NCI-H187 treated with DMSO at 0.1 percent for 48 hours (cell line): Measurements from ENCODE around the gene HSD17B11.
"Not testable (repeated sequence)": the region's sequence is repeated elsewhere in the genome, so short reads cannot be mapped to it uniquely, and the experiment has no call there.

Source experiments
- DNase-seq: peaks from one replicate; lab custom pipeline; 2025; lab: John Stamatoyannopoulos, UW

Gene HSD17B11

DNA sequence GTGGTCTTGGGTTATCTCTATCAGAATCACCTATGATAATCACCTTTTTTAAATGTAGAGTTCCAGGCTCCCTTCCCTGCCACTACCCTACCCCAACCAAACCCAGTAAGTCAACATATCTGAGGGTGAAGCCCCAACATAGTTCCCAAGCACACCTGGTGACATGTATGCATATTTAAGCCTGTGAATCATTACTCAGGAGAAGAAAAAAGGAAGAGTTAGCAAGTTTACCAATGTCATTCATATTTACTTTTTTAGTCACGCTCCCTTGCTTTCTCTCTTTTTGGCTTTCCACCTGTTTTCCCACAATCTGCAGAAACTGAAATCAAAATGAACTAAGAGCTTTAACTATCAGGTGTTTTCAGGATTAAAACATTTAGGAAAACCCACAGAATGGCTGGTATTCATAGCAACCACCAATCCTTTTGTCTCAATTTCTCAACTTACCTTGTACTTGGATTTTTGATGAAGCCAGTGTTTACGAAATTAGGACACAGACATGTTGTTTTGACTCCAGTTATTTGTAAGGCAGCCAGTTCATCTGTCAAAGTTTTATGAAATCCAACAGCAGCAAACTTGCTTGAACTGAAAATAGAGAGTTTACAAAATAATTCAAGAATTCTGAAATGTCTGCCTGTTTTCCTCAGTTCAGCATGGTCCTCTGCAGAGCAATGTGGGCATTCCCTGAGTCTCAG lies 34.0 kb downstream of the HSD17B11 start:
- no peak for DNase-seq

DNA sequence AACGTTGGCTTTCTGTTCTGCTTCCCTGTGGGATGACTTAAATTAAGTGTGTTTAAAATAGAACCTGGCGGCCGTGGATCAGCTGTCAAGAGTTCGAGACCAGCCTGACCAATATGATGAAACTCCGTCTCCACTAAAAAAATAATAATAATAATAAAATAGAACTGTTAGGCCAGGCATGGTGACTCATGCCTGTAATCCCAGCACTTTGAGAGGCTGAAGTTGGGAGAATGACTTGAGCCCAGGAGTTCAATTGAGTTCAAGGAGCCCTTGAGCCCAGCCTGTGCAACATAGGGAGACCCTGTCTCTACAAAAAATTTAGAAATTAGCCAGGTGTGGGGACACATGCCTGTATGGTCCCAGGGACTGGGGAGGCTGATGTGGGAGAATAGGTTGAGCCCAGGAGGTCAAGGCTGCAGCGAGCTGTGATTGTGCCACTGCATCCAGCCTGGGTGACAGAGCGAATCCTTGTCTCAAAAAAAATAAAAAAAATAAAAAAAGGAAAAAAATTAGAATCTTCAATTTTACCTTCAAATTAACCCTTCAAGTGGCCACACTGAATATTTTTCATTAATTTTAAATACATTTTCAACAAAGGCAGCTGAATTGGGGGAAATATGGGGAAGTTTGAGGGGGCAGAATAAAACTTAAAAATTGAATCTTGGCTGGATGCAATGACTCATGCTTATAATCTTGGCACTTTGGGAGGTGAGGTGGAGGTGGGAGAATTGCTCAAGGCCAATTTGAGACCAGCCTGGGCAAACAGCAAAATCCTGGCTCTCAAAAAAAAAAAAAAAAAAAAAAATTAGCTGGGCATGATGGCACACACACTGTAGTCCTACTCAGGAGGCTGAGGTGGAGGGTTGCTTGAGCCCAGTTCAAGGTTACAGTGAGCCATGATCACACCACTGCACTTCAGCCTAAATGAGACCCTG lies 36.6 kb downstream of the HSD17B11 start:
- DNase-seq: no peak

DNA sequence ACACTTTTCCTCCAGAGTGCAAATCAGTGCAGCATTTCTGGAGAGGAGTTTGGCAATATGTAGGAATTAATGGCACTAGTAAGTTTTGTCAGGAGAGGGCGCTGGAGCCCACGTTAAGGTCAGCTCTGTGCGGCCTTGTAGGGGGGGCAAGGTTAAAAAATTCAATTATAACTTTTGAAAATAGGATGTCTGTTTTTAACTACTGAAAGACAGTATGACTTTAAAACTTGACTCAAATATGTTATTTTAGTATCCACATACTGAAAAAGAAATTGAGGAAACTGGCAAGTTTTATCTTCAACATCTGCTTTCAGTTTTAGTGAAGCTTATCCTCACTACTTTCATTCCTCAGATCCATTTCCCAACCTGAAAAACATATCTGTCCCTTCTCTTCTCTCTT lies 37.4 kb downstream of the HSD17B11 start:
- no peak for DNase-seq

DNA sequence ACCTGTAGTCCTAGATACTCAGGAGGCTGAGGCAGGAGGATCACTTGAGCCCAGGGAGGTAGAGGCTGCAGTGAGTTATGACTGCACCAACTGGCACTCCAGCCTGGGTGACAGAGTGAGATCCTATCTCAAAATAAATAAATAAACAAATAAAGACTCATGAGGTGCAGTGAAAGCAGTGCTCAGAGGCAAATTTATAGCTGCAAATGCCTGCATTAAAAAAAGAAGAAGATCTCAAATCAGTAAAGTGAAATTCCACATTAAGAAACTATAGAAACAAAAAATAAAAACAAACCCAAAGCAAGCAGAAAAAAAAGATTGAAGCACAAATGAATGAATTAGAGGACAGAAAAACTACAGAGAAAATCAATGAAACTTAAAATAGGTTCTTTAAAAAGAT lies 45.8 kb downstream of the HSD17B11 start:
- DNase-seq: no peak

DNA sequence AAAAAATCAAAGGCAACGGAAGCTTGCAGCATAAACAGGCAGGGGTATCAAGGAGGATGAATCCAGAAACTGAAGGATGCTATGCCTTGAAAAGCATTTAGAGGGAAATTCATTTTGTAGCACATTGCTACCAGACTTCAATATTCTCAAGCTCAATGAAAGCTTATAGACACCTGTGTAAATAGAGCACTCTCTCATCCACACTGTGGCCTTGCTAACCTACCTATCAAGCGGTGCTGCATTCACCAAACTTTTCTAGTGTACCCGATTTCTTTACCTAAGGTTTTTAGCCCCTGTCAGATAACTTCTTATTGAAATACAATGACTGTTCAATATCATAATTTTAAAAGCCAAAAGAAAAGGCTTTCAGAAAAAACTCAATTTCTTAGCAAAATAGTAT lies 48.1 kb downstream of the HSD17B11 start:
- DNase-seq: no peak

DNA sequence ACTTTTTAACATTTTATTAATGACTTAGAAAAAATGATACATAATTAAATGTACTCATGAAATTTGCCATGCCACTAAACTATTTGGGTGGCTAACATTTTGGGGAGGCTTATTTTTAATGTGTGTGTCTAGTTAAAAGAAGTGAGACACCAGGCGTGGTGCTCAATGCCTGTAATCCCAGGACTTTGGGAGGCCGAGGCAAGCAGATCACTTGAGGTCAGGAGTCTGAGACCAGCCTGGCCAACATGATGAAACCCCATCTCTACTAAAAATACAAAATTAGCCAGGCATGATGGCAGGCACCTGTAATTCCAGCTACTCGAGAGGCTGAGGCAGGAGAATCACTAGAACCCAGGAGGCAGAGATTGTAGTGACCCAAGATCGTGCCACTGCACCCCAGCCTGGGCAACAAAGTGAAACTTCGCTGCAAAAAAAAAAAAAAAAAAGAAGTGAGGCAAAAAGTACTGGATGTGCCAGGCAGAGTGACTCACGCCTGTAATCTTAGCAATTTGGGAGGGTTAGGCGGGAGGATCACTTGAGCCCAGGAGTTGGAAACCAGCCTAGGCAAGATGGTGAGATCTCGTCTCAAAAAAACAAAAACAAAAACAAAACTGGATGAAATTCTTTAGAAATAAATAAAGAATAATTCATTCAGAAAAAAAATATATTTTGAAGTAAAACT lies 48.9 kb downstream of the HSD17B11 start:
- not testable (repeated sequence) for DNase-seq

DNA sequence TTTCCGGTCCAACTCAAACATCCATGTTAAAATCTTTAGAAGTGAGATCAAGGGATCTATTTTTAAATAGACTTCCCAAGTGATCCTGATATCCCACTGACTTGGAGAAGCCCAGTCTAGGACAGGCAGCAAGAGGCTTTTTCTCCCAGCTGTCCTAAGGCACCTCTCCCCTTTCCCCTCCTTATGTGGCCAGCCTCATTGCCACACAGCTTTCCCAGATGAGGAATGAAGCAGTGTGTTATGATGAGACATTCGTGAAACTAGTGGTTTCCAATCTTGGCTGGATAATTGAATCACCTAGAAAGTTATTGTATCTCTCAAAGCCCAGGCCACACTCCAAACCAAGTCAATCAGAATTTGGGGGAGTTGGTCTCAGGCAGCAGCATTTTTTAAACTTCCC lies 51.5 kb downstream of the HSD17B11 start:
- DNase-seq: no peak

DNA sequence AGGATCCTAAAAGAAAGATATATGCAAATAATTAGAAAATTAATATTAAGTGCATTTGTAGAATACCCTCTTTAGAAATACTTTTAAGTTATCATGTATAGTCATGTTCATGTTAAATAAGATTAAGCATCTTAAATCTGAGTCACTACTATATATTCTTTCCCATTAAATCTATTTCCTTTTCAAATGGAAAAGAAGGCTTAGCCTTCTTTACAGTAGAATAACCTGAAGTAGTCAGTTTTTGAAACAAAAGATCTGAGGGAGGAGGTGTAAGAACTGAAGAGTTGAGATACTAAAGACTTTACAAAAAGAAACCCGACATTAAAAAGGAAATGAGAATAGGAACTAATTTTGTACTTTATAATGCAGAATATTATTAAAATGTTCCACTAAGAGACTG lies 53.6 kb downstream of the HSD17B11 start:
- DNase-seq: no peak

DNA sequence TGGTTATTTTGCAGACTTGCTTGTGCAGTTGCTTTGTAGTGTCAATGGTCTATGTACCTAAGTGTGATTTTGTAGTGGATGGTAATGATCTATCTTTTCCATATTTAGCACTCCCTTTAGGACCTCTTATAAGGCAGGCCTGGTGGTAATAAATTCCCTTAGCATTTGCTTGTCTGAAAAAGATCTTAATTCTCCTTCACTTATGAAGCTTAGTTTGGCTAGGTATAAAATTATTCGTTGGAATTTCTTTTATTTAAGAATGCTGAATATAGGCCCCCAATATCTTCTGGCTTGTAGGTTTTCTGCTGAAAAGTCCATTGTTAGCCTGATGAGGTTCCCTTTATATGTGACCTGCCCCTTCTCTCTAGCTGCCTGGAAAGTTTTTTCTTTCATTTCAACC lies 57.7 kb downstream of the HSD17B11 start:
- DNase-seq: no peak

DNA sequence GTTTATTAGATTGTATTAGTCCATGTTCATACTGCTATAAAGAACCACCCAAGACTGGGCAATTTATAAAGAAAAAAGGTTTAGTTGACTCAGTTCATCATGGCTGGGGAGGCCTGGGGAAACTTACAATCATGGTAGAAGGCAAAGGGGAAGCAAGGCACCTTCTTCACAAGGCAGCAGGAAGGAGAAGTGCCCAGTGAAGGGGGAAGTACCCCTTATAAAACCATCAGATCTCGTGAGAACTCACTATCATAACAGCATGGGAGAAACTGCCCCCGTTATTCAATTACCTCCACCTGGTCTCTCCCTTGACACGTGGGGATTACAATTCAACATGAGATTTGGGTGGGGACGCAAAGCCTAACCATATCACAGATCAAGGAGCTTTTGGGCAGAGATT lies 60.2 kb downstream of the HSD17B11 start:
- no peak for DNase-seq

DNA sequence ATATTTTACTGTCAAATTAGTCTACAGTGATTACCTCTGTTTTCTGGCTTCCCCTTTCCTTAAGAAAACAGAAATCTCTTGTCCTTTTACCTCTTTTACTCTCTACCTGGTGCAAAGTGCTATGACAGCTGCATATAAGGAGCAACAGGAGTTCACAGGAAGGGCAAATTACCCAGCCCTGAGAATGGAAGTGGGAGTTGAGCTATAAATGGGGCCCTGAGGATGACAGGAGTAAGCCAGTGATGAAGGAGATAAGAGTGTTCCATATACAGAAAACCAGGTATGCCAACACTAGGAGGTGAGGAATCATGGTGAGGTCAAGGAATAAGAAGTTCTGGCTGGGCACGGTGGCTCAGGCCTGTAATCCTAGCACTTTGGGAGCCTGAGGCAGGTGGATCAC lies 63.9 kb downstream of the HSD17B11 start:
- no peak for DNase-seq

DNA sequence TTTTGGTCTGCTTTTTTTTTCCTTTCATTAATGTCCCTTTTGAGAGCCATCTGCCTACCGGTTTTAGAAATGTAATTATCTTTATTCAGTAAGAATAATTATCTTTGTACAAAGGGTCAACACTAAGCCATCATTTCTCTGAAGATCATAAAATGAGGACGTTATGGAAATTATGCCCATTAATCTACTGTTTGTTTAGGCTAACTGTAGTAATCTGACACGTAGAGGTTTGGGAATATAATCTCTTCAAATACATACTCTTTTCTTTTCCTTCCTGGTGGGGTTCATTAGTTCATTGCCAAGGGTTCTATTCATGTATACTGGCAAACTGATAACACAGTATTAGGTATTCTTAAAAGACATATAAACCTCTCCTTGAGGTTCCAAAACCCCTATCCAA lies 64.5 kb downstream of the HSD17B11 start:
- no peak for DNase-seq

DNA sequence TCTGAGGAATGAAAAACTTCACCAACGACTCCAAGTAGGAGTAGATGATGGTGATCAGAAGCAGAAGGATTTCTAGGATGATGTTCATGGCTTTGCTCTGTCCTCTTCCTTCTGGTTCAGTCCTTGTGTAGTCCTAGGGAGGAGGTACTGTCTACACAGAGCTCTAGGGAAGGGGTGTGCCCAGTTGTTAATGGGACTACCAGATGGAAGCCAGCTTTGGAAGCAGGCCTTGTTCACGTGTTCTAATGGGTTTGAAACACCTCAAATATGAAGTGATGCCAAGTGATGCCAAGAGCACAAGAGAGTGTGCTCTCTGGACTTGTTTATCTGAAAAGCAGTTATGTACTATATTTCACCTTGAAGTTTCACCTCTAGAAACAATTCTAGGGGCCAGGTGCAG lies 68.2 kb downstream of the HSD17B11 start, which contains the start of gene HSD17B13:
TSS of gene HSD17B13 (minus strand) at position 129 of the 400 bp plus-strand sequence. CDS start at position 88, 41 bp downstream.
- DNase-seq: no peak

DNA sequence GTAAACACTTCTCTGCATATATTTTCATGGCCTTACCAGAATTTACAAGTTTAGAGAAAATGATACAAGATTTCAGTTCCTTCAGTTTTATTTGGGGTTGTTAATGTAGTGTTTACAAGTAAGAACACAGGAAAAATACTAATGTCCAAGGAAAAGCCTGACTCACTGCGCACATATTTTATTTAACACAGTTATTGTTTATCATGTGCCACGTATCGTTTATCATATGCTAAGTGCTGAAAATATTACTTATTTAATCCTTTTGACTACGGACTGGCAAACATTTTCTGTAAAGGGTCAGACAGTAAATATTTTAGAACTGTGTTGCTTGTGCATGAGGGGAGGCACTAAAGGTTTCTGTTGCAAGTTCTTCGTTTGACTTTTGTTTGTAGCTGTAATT lies 69.1 kb downstream of the HSD17B11 start:
- DNase-seq: no peak

DNA sequence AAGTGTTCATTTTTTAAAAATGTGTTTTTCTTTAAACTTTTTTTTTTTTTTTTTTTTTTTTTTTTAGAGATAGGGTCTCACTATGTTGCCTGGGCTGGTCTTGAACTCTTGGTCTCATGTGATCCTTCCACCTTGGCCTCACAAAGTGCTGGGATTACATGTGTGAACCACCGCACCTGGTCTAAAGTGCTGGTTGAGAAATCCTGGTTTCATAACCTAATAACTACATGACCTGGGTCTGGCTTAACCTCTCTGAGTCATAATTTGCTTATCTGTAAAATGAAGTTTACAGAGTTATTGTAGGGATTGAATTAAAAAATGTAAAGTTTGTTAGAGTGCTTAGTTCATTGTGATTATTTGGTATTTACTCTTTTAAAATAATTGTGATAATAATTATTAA lies 73.5 kb downstream of the HSD17B11 start:
- no peak for DNase-seq

DNA sequence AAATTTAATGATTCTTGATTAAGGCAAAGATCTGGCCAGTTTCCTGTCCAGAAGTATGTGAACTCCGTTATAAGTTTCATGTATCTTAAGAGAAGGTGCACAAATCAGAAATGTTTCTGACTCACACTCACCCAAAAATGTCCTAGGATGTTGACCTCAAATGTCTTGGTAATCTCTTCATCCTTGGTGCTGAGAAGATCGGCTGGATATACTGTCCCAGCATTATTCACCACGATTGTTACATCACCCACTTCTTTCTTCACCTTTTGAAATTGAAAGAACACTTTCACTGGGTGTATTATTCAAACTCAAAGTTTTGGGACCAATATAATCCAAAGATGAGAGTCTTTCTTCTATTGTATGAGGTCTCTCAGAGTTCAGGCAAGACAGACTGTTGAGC lies 74.0 kb downstream of the HSD17B11 start:
- no peak for DNase-seq

DNA sequence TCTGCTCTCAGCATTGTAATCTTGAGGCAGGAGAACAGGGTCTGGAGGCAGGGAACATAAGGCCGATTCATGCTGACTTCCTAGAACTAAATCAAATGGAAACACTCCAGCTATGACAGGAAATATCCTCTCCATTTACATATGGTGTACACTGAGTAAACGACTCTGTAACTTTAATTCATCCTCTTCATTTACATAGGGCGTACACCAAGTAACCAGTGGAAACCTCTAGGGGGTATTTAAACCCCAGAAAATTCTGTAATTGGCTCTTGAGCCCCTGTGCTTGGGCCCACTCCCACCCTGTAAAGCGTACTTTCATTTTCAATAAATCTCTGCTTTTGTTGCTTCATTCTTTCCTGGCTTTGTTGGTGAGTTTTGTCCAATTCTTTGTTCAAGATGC lies 76.0 kb downstream of the HSD17B11 start:
- DNase-seq: not testable (repeated sequence)

DNA sequence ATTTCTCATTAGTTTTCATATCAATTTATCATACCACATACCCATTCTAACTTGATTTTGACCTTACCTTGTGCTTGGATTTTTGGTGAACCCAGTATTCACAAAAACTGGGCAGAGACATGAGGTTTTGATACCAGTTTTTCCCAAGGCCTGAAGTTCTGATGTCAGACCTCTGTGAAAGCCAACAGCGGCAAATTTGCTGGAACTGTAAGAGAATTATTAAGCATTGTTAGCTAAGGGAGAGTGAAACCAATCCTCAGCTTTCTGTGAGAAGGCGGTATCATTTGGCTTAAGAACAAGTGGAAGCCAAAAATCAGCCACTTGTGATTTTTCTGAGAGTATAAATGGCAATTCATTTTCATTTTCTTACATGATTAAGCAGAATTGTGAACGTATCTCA lies 77.2 kb downstream of the HSD17B11 start:
- no peak for DNase-seq

DNA sequence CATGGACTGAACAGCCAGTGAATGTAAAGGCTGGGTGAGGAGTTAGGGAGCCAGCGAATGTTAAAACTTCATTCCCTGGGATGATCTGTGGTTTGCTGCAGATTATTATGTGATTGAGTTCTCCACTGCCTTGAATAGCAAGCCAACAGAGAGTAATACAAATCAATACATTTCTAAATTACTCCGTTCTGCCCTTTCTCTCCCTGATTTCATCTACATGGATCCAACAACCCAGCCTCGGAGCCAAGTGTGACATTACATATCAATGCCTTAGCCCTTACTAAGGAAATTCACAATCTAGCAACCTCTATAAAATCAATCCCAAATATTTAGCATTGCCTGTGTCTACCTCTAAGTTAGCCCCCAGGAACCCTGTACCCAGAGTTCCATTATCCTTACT lies 79.3 kb downstream of the HSD17B11 start:
- DNase-seq: no peak

DNA sequence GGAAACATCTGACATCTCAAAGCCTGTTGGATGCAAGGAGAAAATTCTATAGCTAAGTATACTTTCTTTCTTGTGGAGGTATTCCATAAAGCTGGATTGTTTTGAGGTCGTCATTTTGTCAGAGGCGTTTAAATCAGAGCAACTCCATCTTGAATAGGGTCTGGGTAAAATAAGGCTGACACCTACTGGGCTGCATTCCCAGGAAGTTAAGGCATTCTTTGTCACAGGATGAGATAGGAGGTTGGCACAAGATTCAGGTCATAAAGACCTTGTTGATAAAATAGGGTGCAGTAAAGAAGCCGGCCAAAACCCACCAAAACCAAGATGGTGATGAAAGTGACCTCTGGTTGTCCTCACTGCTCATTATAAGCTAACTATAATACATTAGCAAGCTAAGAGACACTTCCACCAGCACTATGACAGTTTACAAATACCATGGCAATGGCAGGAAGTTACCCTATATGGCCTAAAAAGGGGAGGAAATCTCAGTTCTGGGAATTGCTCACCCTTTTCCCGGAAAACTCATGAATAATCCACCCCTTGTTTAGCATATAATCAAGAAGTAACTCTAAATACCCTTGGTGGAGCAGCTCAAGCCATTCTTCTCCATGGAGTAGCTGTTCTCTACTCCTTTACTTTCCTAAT lies 80.2 kb downstream of the HSD17B11 start:
- DNase-seq: no peak

DNA sequence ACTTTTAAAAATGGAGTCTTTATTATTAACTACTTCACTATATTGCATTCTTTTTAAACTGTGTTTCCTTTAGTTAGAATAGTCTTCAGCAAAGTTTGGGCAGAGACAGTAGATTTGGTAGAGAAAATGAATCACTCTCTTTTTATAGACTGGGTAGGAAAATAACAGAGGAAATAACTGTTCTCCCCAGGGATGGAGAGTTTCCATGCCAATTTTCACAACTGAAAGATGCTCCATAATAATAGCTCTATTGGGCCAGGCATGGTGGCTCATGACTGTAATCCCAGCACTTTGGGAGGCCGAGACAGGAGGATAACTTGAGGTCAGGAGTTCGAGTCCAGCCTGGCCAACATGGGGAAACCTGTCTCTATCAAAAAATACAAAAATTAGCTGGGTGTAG lies 81.4 kb downstream of the HSD17B11 start:
- no peak for DNase-seq

DNA sequence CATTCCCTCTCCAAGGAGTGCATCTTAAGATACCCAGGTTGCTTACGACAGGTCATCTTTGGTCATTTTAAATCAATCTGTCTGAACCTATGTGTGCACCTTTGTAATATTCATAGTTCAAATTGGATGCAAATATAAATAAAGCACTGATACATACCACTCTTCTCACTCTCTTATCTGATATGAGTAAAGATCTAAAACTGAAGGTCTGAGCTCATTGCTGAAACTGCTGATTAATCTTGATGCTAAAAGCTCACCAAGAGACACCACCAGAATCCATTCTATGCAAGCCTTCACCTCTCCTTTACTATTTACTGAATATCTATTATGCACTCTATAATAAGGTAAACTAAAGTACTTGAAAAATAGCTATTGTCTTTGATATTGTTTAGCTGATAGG lies 84.9 kb downstream of the HSD17B11 start:
- no peak for DNase-seq
